Measurements from ENCODE around the gene SLC39A13. TPM values are rescaled to one million over a fixed set of nuclear protein-coding genes. Genes with fewer than 3 reads are reported as not detected.

The SLC39A13 gene
- polyA plus RNA-seq, 3 donors: 4.8 to 27.4 (median 5.9) TPM

DNA sequence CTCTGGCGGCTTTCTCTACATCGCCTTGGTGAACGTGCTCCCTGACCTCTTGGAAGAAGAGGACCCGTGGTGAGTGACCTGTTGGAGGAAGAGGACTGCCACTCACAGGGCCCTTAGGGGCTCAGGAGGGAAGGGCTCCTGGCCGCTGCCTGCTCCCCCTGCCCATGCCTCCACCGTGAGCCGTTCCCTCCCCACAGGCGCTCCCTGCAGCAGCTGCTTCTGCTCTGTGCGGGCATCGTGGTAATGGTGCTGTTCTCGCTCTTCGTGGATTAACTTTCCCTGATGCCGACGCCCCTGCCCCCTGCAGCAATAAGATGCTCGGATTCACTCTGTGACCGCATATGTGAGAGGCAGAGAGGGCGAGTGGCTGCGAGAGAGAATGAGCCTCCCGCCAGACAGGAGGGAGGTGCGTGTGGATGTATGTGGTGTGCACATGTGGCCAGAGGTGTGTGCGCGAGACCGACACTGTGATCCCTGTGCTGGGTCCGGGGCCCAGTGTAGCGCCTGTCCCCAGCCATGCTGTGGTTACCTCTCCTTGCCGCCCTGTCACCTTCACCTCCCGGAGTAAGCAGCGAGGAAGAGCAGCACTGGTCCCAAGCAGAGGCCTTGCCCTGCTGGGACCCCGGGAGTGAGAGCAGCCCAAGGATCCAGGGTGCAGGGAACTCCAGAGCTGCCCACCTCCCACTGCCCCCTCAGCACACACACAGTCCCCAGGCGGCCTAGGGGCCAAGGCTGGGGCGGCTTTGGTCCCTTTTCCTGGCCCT lies 6.9 kb downstream of the SLC39A13 start:
- 87% methylated on average over 29 of the region's 31 CpGs for WGBS (ENCODE audit: insufficient coverage)
- TF ChIP-seq, protein P1, sequence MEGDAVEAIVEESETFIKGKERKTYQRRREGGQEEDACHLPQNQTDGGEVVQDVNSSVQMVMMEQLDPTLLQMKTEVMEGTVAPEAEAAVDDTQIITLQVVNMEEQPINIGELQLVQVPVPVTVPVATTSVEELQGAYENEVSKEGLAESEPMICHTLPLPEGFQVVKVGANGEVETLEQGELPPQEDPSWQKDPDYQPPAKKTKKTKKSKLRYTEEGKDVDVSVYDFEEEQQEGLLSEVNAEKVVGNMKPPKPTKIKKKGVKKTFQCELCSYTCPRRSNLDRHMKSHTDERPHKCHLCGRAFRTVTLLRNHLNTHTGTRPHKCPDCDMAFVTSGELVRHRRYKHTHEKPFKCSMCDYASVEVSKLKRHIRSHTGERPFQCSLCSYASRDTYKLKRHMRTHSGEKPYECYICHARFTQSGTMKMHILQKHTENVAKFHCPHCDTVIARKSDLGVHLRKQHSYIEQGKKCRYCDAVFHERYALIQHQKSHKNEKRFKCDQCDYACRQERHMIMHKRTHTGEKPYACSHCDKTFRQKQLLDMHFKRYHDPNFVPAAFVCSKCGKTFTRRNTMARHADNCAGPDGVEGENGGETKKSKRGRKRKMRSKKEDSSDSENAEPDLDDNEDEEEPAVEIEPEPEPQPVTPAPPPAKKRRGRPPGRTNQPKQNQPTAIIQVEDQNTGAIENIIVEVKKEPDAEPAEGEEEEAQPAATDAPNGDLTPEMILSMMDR (IDR thresholded peaks at IDR 0.05): no peak
- Histone ChIP-seq H4K20me1 (ENCODE audit: insufficient read depth, low read length) (peaks cover 8% of the 10 kb centered on the region), H3K27ac (ENCODE audit: low read depth in 1 of 2, low read length in 2 of 2) (no peak overlapping the region), H3K4me1 (ENCODE audit: control insufficient read depth in 1 of 2, insufficient read depth in 2 of 2, low read length in 2 of 2) (peaks cover 0 to under 1% of the 10 kb centered on the region in 2 donors), H3K36me3 (replicated peaks in 1 of 2; ENCODE audit: control insufficient read depth in 1 of 2, insufficient read depth in 2 of 2, low read length in 2 of 2) (peaks cover 40 to 57% of the 10 kb centered on the region in 2 donors), H3K4me2 (replicated peaks; ENCODE audit: extremely low read depth, low read length, poor library complexity, severe bottlenecking) (no peak overlapping the region), H3K79me2 (ENCODE audit: insufficient read depth, low read length) (no peaks in the 10 kb centered on the region), H2AFZ (ENCODE audit: insufficient read depth, low read depth, low read length, poor library complexity, severe bottlenecking) (no peak overlapping the region), H3K27me3 (ENCODE audit: control insufficient read depth in 2 of 2, insufficient read depth in 2 of 2, low read length in 2 of 2) (no peaks in the 10 kb centered on the region), H3K9me3 (replicated peaks in 1 of 2; ENCODE audit: control insufficient read depth in 1 of 2, insufficient read depth in 1 of 2, low read length in 2 of 2) (no peaks in the 10 kb centered on the region), H3K9ac (ENCODE audit: insufficient read depth, low read length, poor library complexity, severe bottlenecking) (no peak overlapping the region), H3K4me3 (replicated peaks in 1 of 3; ENCODE audit: low read depth in 2 of 3, low read length in 3 of 3) (no peak overlapping the region)
- Mint-ChIP-seq H3K4me3 (no peak overlapping the region), H3K9me3 (peaks cover 0 to 5% (median 0%) of the 10 kb centered on the region in 7 donors), H3K4me1 (peaks cover 7% of the 10 kb centered on the region), H3K36me3 (peaks cover 44 to 58% of the 10 kb centered on the region in 2 donors), H3K27me3 (ENCODE audit: low read depth in 3 of 3) (peaks cover 0 to 3% (median 3%) of the 10 kb centered on the region in 3 donors), H3K27ac (peak overlapping the region in 1 of 7 donors; percentile 31)
- no peak for DNase-seq
- intact Hi-C loops (cut with micrococcal nuclease): no loop called here

GRCh38 chr11:47415949-47416472 lies 7.6 kb downstream of the SLC39A13 start:
- Mint-ChIP-seq H3K4me3 (no peak overlapping the region), H3K9me3 (peaks cover 0 to 5% (median 0%) of the 10 kb centered on the region in 7 donors), H3K27ac (no peak overlapping the region), H3K27me3 (ENCODE audit: low read depth in 3 of 3) (peaks cover 0 to 3% (median 3%) of the 10 kb centered on the region in 3 donors), H3K4me1 (peaks cover 7% of the 10 kb centered on the region), H3K36me3 (peaks cover 50 to 66% of the 10 kb centered on the region in 2 donors)
- Histone ChIP-seq H3K9ac (ENCODE audit: insufficient read depth, low read length, poor library complexity, severe bottlenecking) (no peak overlapping the region), H3K27ac (ENCODE audit: low read depth in 1 of 2, low read length in 2 of 2) (no peak overlapping the region), H3K79me2 (ENCODE audit: insufficient read depth, low read length) (no peaks in the 10 kb centered on the region), H3K36me3 (replicated peaks in 1 of 2; ENCODE audit: control insufficient read depth in 1 of 2, insufficient read depth in 2 of 2, low read length in 2 of 2) (peaks cover 46 to 65% of the 10 kb centered on the region in 2 donors), H2AFZ (ENCODE audit: insufficient read depth, low read depth, low read length, poor library complexity, severe bottlenecking) (no peak overlapping the region), H3K27me3 (ENCODE audit: control insufficient read depth in 2 of 2, insufficient read depth in 2 of 2, low read length in 2 of 2) (no peaks in the 10 kb centered on the region), H3K4me1 (ENCODE audit: control insufficient read depth in 1 of 2, insufficient read depth in 2 of 2, low read length in 2 of 2) (no peaks in the 10 kb centered on the region), H3K4me3 (replicated peaks in 1 of 3; ENCODE audit: low read depth in 2 of 3, low read length in 3 of 3) (no peak overlapping the region), H3K4me2 (replicated peaks; ENCODE audit: extremely low read depth, low read length, poor library complexity, severe bottlenecking) (no peak overlapping the region), H3K9me3 (replicated peaks in 1 of 2; ENCODE audit: control insufficient read depth in 1 of 2, insufficient read depth in 1 of 2, low read length in 2 of 2) (no peaks in the 10 kb centered on the region), H4K20me1 (ENCODE audit: insufficient read depth, low read length) (peaks cover 8% of the 10 kb centered on the region)
- intact Hi-C loops (cut with micrococcal nuclease): no loop called here
- TF ChIP-seq, protein P1 (IDR thresholded peaks at IDR 0.05): no peak
- WGBS (ENCODE audit: insufficient coverage): 83% methylated on average over 3 of the region's 13 CpGs
- no peak for DNase-seq
